Lower lobe of right lung (tissue), 2 donors: ENCODE data around the gene UBALD2. TPM values are rescaled to one million over a fixed set of nuclear protein-coding genes. Genes with fewer than 3 reads are reported as not detected.
"Not testable (repeated sequence)": the region's sequence is repeated elsewhere in the genome, so short reads cannot be mapped to it uniquely, and the experiment has no call there.

Experiments
- ATAC-seq, 2 donors: fragments of 200-7000 bp; cut with Tn5 transposase; one replicate each; pipeline ENCODE4 v1.9.1; 2020 to 2022; ENCODE audit warnings: mild to moderate bottlenecking in 2 of 2, moderate library complexity in 2 of 2
- DNase-seq: peaks from one replicate; pipeline ENCODE4 v3.0.0-alpha.2; 2020
- H3K27ac ChIP-seq: fragments of 200-600 bp; one replicate; pipeline ENCODE4 v1.8.0; 2022
- H3K27me3 ChIP-seq: fragments of 200-600 bp; one replicate; pipeline ENCODE4 v1.8.0; 2022; ENCODE audit warnings: low read depth
- H3K36me3 ChIP-seq: fragments of 200-600 bp; one replicate; pipeline ENCODE4 v1.8.0; 2022; ENCODE audit warnings: mild to moderate bottlenecking
- H3K4me1 ChIP-seq: fragments of 200-600 bp; one replicate; pipeline ENCODE4 v1.8.0; 2022
- H3K4me3 ChIP-seq: fragments of 200-600 bp; one replicate; pipeline ENCODE4 v1.8.0; 2022; ENCODE audit warnings: mild to moderate bottlenecking
- H3K9me3 ChIP-seq: fragments of 200-600 bp; one replicate; pipeline ENCODE4 v1.8.0; 2022
- intact Hi-C: fragments of 100-400 bp; cut with DNase I; formaldehyde crosslinking; loops from one replicate; pipeline ENCODE4 v1.11.0; 2022
- total RNA-seq: library from RNA; stranded (reverse); fragmentation: NEBNext Ultra II Directional; extraction: Animal tissue kit (Norgen Biotek cat#: 25700); gene quantifications from one replicate; pipeline ENCODE4 v1.2.1, GENCODE V29; 2021
- TF ChIP-seq, protein P1 (sequence below): fragments of 200-600 bp; IDR thresholded peaks from one replicate; pipeline ENCODE4 v1.8.0; 2022; ENCODE audit warnings: antibody characterized with exemption, mild to moderate bottlenecking
- donor health status: DM: no; HTN: yes; CAD: no; lungs with severe emphysema.

UBALD2 gene
- total RNA-seq, 1 donor from 2014 or later = 62.7 TPM

DNA sequence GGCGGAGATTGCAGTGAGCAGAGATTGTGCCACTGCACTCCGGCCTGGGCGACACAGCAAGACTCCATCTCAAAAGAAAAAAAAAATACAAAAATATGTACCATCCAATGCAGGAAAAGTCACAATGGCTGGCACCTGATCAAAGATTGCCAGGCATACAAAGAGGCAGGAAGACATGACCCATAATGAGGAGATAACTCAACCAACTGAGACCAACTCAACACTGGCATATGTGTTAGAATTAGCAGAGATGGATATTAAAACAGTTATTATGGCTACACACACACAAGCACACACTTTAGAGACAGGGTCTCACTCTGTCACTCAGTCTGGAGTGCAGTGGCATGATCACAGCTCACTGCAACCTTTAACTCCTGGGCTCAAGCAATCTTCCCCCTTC lies 32.3 kb downstream of the UBALD2 start:
- no peaks in the 10 kb centered on the region for H3K36me3 ChIP-seq
- no peaks in the 10 kb centered on the region for H3K4me1 ChIP-seq
- ATAC-seq = no peak
- H3K4me3 ChIP-seq = no peak overlapping the region
- no peaks in the 10 kb centered on the region for H3K9me3 ChIP-seq
- H3K27ac ChIP-seq = no peak overlapping the region
- intact Hi-C loops = no loop called here
- DNase-seq = no peak
- H3K27me3 ChIP-seq = no peaks in the 10 kb centered on the region
- TF ChIP-seq, protein P1, sequence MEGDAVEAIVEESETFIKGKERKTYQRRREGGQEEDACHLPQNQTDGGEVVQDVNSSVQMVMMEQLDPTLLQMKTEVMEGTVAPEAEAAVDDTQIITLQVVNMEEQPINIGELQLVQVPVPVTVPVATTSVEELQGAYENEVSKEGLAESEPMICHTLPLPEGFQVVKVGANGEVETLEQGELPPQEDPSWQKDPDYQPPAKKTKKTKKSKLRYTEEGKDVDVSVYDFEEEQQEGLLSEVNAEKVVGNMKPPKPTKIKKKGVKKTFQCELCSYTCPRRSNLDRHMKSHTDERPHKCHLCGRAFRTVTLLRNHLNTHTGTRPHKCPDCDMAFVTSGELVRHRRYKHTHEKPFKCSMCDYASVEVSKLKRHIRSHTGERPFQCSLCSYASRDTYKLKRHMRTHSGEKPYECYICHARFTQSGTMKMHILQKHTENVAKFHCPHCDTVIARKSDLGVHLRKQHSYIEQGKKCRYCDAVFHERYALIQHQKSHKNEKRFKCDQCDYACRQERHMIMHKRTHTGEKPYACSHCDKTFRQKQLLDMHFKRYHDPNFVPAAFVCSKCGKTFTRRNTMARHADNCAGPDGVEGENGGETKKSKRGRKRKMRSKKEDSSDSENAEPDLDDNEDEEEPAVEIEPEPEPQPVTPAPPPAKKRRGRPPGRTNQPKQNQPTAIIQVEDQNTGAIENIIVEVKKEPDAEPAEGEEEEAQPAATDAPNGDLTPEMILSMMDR = no peak

DNA sequence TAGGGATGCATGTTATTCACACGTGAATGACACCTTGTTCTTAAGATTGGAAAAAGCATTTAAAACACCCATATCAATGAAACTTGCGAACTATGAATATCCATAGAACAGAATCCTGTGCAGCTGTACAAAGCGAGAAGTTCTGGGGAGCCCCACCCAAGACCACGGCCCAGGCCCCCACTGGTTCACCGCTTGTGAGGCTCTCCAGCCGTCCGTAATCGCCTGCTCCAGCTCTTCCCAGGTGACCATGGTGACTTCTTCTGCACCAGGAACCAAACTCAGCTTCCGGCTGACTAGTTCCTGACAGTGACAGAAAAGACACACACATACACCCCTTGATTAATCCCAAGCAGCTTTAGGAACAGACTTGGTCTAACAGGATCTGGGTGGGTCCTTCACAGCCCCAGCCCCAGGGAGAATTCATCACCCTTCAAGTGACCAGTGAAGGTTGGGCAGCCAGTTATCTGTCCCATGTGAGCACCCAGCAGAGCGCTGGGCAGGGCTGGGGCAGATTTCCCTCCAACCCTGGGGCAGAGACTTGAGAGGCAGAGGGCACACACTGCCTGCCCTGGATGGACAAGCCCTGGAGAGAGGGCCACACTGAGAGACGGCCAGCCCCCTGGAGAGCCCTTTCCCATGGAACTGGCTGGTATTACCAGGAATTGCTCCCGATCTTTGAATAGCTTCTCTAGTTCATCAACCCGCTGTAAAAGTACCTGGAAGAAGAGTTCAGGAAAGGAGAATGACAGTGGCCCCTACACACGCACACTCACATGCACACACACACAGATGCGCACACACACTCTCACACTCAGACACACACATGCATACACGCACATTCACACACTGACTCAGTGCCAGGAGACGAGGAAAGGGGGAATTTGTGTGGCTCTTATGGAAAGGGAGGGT lies 39.3 kb downstream of the UBALD2 start:
- DNase-seq = no peak
- H3K27ac ChIP-seq = no peak overlapping the region
- TF ChIP-seq, protein P1 = no peak
- H3K9me3 ChIP-seq = no peaks in the 10 kb centered on the region
- H3K4me1 ChIP-seq = no peaks in the 10 kb centered on the region
- no peak overlapping the region for H3K4me3 ChIP-seq
- H3K36me3 ChIP-seq = peaks cover 5% of the 10 kb centered on the region
- no peaks in the 10 kb centered on the region for H3K27me3 ChIP-seq
- intact Hi-C loops = loop anchor here (5.0 kb wide), 1 partner anchor 93 kb away; no protein-coding TSS in a partner anchor
- ATAC-seq = peak in 1 of 2 donors; percentile 8

DNA sequence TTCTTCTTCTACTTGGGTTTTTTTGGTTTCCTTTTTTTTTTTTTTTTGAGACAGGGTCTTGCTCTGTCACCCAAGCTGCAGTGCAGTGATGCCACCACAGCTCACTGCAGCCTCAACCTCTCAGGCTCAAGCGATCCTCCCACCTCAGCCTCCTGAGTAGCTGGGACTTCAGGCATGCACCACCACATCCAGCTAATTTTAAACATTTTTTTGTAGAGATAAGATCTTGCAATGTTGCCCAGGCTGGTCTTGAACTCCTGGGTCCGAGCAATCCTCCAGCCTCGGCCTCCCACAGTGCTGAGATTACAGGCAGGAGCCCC lies 39.9 kb downstream of the UBALD2 start:
- intact Hi-C loops, H3K9me3 ChIP-seq, H3K36me3 ChIP-seq, H3K4me3 ChIP-seq, DNase-seq, ATAC-seq, H3K27ac ChIP-seq, H3K4me1 ChIP-seq, H3K27me3 ChIP-seq: not testable (repeated sequence)

DNA sequence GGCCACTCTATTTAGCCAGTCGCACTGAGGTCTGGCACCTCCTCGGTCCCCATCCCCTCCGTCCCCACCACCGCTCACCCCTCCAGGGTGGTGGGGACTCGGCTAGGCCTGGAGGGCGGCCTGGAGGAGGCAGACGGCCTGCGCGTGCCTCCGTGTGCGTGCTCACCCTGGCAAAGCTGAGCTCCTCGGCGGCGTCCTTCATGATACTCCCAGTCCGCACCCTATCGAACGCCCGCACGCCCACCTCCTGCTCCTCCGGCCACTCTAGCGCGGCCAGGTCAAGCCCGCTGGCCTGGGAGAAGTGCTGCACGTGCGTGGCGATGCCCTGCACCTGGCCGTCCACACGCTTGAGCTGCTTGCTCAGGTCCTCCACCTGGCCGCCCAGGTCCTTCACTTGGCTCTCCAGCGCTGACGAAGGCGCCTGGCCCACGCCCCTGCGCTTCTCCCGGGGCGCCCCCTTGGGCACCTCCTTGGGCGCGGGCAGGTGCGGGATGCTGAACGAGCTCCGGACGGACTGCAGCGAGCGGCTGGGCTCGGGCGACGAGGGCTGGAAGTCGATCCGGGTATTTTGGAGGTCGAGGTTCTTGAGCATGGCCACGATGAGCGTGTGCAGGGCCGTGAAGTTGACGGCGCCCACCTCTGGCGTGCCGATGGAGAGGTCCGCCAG lies 42.3 kb downstream of the UBALD2 start:
- peaks cover 31% of the 10 kb centered on the region for H3K36me3 ChIP-seq
- peak in 1 of 2 donors; percentile 21 for ATAC-seq
- H3K27ac ChIP-seq = no peak overlapping the region
- TF ChIP-seq, protein P1 = no peak
- H3K27me3 ChIP-seq = no peaks in the 10 kb centered on the region
- no peak overlapping the region for H3K4me3 ChIP-seq
- no peaks in the 10 kb centered on the region for H3K4me1 ChIP-seq
- DNase-seq = no peak
- H3K9me3 ChIP-seq = no peaks in the 10 kb centered on the region
- intact Hi-C loops = no loop called here

DNA sequence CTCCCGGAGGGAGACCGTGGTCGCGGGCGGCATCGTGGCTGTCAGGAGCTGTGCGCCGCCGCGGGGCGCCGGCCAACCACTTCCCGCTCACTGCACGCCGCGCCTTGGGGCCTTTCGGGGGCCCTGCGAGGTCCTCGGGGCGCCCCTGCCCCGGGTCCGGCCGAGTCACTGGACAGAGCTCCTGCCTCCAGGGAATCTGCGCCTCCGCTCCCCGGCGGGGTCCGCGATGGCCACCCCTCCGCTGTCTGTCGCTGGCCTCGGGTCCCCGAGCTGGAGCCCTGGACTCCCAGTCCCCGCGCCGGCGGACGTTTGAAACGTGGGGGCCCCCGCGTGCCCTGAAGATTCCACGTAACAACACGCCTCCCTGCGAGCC lies 42.8 kb downstream of the UBALD2 start, which contains the start of gene QRICH2:
QRICH2 (minus strand) TSS at position 311 of the 373 bp plus-strand sequence; CDS start at position 33, 278 bp downstream.
- H3K36me3 ChIP-seq = peaks cover 36% of the 10 kb centered on the region
- H3K27ac ChIP-seq = no peak within 1 kb of the TSS
- ATAC-seq (no peak), DNase-seq (no peak)
- no peaks in the 10 kb centered on the region for H3K9me3 ChIP-seq
- TF ChIP-seq, protein P1 = no peak
- no peaks in the 10 kb centered on the region for H3K4me1 ChIP-seq
- no peaks in the 10 kb centered on the region for H3K27me3 ChIP-seq
- H3K4me3 ChIP-seq = no peak within 1 kb of the TSS
- intact Hi-C loops = no loop called here

DNA sequence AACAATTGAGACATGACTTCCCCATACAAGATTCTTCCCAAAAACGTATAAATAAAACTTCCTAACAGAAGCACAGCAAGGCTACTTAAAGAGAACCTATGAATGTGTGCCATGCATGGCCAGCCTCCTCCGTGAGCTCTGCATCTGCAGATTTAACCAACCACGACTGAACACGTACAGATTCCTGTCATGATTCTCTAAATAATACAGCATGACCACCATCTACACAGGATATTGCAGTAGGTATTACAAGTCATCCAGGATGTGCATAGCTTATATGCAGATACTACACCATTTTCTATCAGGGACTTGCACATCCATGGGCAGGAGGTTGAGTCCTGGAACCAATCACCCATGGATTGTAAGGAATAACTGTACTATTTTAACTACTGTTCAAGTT lies 44.3 kb downstream of the UBALD2 start:
- no peaks in the 10 kb centered on the region for H3K4me1 ChIP-seq
- ATAC-seq (no peak), DNase-seq (no peak)
- intact Hi-C loops = no loop called here
- H3K27ac ChIP-seq = no peak overlapping the region
- peaks cover 46% of the 10 kb centered on the region for H3K36me3 ChIP-seq
- no peaks in the 10 kb centered on the region for H3K9me3 ChIP-seq
- TF ChIP-seq, protein P1 = no peak
- H3K27me3 ChIP-seq = no peaks in the 10 kb centered on the region
- H3K4me3 ChIP-seq = no peak overlapping the region
